Muscle of leg (tissue), 11 donors: ENCODE results near the gene BTN3A1. TPM values are rescaled to one million over a fixed set of nuclear protein-coding genes. Genes with fewer than 3 reads are reported as not detected.
"Not testable (repeated sequence)": the region's sequence is repeated elsewhere in the genome, so short reads cannot be mapped to it uniquely, and the experiment has no call there.

Experiments
- DNase-seq: peaks from one replicate; pipeline ENCODE4 v3.0.0; 2013
- H3K27ac ChIP-seq: one replicate; pipeline ENCODE4 v1.5.1; 2013; ENCODE audit warnings: mild to moderate bottlenecking, low read length, control low read depth
- H3K27me3 ChIP-seq: one replicate; pipeline ENCODE4 v1.6.1; 2013; ENCODE audit warnings: low read length; ENCODE audit not compliant: control insufficient read depth, insufficient read depth
- H3K36me3 ChIP-seq: one replicate; pipeline ENCODE4 v1.6.1; 2013; ENCODE audit warnings: low read length; ENCODE audit not compliant: control insufficient read depth, insufficient read depth
- H3K4me1 ChIP-seq: one replicate; pipeline ENCODE4 v1.6.1; 2013; ENCODE audit warnings: low read length; ENCODE audit not compliant: control insufficient read depth, insufficient read depth
- H3K4me3 ChIP-seq: one replicate; pipeline ENCODE4 v1.5.1; 2013; ENCODE audit warnings: low read length, control low read depth
- H3K9me3 ChIP-seq: replicated peaks from 2 replicates; pipeline ENCODE4 v1.6.1; 2013; ENCODE audit warnings: low read depth, low read length; ENCODE audit not compliant: control insufficient read depth
- WGBS: methylation state at CpG from one replicate; pipeline ENCODE4 v1.1.5; 2013; ENCODE audit warnings: missing lambda C conversion rate; ENCODE audit not compliant: insufficient coverage; 5-methylcytosine and 5-hydroxymethylcytosine counted together
- polyA plus RNA-seq, 8 donors: library from polyadenylated mRNA; unstranded; fragments of 120-200 nt; gene quantifications; one replicate each; pipeline versions ENCODE4 v1.2.1 to v1.2.3, GENCODE V29; 2013; ENCODE audit warnings: inconsistent platforms in 1 of 8, low replicate concordance in 1 of 8; ENCODE audit not compliant: insufficient read length in 8 of 8, insufficient read depth in 1 of 8
- total RNA-seq: library from RNA; stranded (reverse); fragments of 120-200 nt; gene quantifications from one replicate; pipeline ENCODE4 v1.2.4, GENCODE V29; 2013

The BTN3A1 gene
- total and polyA plus RNA-seq, 9 donors = 16.3 to 25.1 (median 21.8) TPM

GRCh38 chr6:26421259-26422144 is 19.4 kb downstream of the BTN3A1 start:
- H3K4me1 ChIP-seq = peaks cover 23% of the 10 kb centered on the region
- no peaks in the 10 kb centered on the region for H3K27me3 ChIP-seq
- peak overlapping the region; percentile 63 for H3K4me3 ChIP-seq
- WGBS = 0% methylated on average over 13 of the region's 31 CpGs
- DNase-seq = peak; percentile 98
- peaks cover 18% of the 10 kb centered on the region for H3K36me3 ChIP-seq
- peaks cover 2% of the 10 kb centered on the region for H3K9me3 ChIP-seq
- H3K27ac ChIP-seq = peak overlapping the region; percentile 96

GRCh38 chr6:26422329-26422728 is 20.3 kb downstream of the BTN3A1 start:
- no peak for DNase-seq
- peaks cover 23% of the 10 kb centered on the region for H3K4me1 ChIP-seq
- peaks cover 2% of the 10 kb centered on the region for H3K9me3 ChIP-seq
- peak overlapping the region; percentile 63 for H3K4me3 ChIP-seq
- no peaks in the 10 kb centered on the region for H3K27me3 ChIP-seq
- no CpG with 5 or more reads among the region's 3 CpGs for WGBS
- peaks cover 24% of the 10 kb centered on the region for H3K36me3 ChIP-seq
- H3K27ac ChIP-seq = no peak overlapping the region

GRCh38 chr6:26426691-26427450 is 24.8 kb downstream of the BTN3A1 start:
- 93% methylated on average over 3 of the region's 5 CpGs for WGBS
- Histone ChIP-seq H3K36me3 (peaks cover 63% of the 10 kb centered on the region), H3K4me1 (peaks cover 12% of the 10 kb centered on the region), H3K4me3 (no peak overlapping the region), H3K9me3 (no peaks in the 10 kb centered on the region), H3K27ac (no peak overlapping the region), H3K27me3 (no peaks in the 10 kb centered on the region)
- DNase-seq = no peak

- no peaks in the 10 kb centered on the region for H3K9me3 ChIP-seq
- H3K27me3 ChIP-seq = no peaks in the 10 kb centered on the region
- H3K4me3 ChIP-seq = no peak overlapping the region
- WGBS = no CpG with 5 or more reads among the region's 3 CpGs
- H3K36me3 ChIP-seq = peaks cover 63% of the 10 kb centered on the region
- no peak overlapping the region for H3K27ac ChIP-seq
- peaks cover 9% of the 10 kb centered on the region for H3K4me1 ChIP-seq
- no peak for DNase-seq
These were observed 25.4 kb downstream of the BTN3A1 start for GRCh38 chr6:26427451-26427809.

- no peak for DNase-seq
- Histone ChIP-seq H3K4me1 (peaks cover 4% of the 10 kb centered on the region), H3K36me3 (peaks cover 65% of the 10 kb centered on the region), H3K4me3 (no peak overlapping the region), H3K27me3 (no peaks in the 10 kb centered on the region), H3K27ac (no peak overlapping the region), H3K9me3 (no peaks in the 10 kb centered on the region)
- WGBS = no CpG with 5 or more reads among the region's 2 CpGs
These were observed 26.1 kb downstream of the BTN3A1 start for GRCh38 chr6:26428206-26428605.

GRCh38 chr6:26430787-26431186 is 28.7 kb downstream of the BTN3A1 start:
- Histone ChIP-seq H3K4me1 (no peaks in the 10 kb centered on the region), H3K27me3 (no peaks in the 10 kb centered on the region), H3K9me3 (peaks cover 3% of the 10 kb centered on the region), H3K36me3 (peaks cover 62% of the 10 kb centered on the region), H3K4me3 (no peak overlapping the region), H3K27ac (no peak overlapping the region)
- 89% methylated on average over 5 of the region's 5 CpGs for WGBS
- no peak for DNase-seq

GRCh38 chr6:26431258-26432172 is 29.4 kb downstream of the BTN3A1 start:
- peaks cover 3% of the 10 kb centered on the region for H3K9me3 ChIP-seq
- peaks cover 55% of the 10 kb centered on the region for H3K36me3 ChIP-seq
- no peak overlapping the region for H3K27ac ChIP-seq
- no peak overlapping the region for H3K4me3 ChIP-seq
- H3K4me1 ChIP-seq = no peaks in the 10 kb centered on the region
- DNase-seq = no peak
- WGBS = 92% methylated on average over 4 of the region's 6 CpGs
- H3K27me3 ChIP-seq = no peaks in the 10 kb centered on the region

- H3K9me3 ChIP-seq = peaks cover 3% of the 10 kb centered on the region
- no peaks in the 10 kb centered on the region for H3K27me3 ChIP-seq
- H3K4me3 ChIP-seq = no peak overlapping the region
- 89% methylated on average over 2 of the region's 5 CpGs for WGBS
- no peaks in the 10 kb centered on the region for H3K4me1 ChIP-seq
- H3K36me3 ChIP-seq = peaks cover 45% of the 10 kb centered on the region
- no peak overlapping the region for H3K27ac ChIP-seq
- no peak for DNase-seq
These were observed 30.6 kb downstream of the BTN3A1 start for GRCh38 chr6:26432627-26433201.

- WGBS = no CpG with 5 or more reads among the region's 8 CpGs
- not testable (repeated sequence) for H3K4me3 ChIP-seq, H3K4me1 ChIP-seq, H3K27ac ChIP-seq, H3K27me3 ChIP-seq, H3K9me3 ChIP-seq, DNase-seq
- peaks cover 36% of the 10 kb centered on the region for H3K36me3 ChIP-seq
These were observed 31.6 kb downstream of the BTN3A1 start for GRCh38 chr6:26433680-26434079.
